HG03280 (cell line): ENCODE data around the gene POLR3A.

ENCODE experiments used
- ATAC-seq: cut with Tn5 transposase; IDR thresholded peaks from one replicate; pipeline ENCODE4 v1.9.1; 2021; ENCODE audit warnings: mild to moderate bottlenecking, moderate library complexity; ENCODE audit not compliant: unreplicated experiment

Gene POLR3A

DNA sequence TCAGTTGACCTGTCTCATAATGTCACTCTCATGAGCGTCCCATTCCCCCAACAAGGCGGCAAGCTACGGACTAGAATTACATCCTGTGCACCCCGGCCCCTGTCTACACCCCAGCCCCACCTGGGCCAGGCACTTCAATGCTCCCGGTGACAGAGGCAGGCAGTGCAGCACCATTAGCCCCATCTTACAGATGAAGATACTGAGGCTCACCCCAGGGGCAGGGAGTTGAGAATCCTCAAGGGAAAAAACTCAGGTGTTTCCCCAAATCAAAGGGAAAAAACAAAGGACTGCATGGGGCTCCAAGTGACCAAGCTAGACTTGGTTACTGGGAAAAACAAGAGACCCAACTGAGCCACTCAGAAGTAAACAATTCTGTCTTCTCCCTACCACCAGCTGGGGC lies 107.3 kb downstream of the POLR3A start:
- no peak for ATAC-seq

GRCh38 chr10:77921395-77921794 lies 107.9 kb downstream of the POLR3A start:
- ATAC-seq = no peak

GRCh38 chr10:77920495-77920894 lies 108.8 kb downstream of the POLR3A start:
- ATAC-seq = no peak

GRCh38 chr10:77919713-77920108 lies 109.6 kb downstream of the POLR3A start:
- no peak for ATAC-seq
